Neural crest cell (in vitro differentiated cells): Measurements from ENCODE around the gene C11orf52. TPM values are rescaled to one million over a fixed set of nuclear protein-coding genes. Genes with fewer than 3 reads are reported as not detected.

Source experiments
- DNase-seq: peaks from one replicate; pipeline ENCODE4 v3.0.0; 2021; ENCODE audit warnings: low read depth, mixed read lengths, low spot score
- H3K27ac Mint-ChIP-seq: one replicate; pipeline ENCODE4 v1.8.0; 2021; ENCODE audit warnings: mild to moderate bottlenecking, mixed read lengths; ENCODE audit not compliant: unreplicated experiment
- H3K27me3 Mint-ChIP-seq: 2 replicates; pipeline ENCODE4 v1.8.0; 2021; ENCODE audit warnings: low read depth, mild to moderate bottlenecking, mixed read lengths
- H3K36me3 Mint-ChIP-seq: 2 replicates; pipeline ENCODE4 v1.8.0; 2021; ENCODE audit warnings: low read depth, mild to moderate bottlenecking, mixed read lengths
- H3K4me1 Mint-ChIP-seq: 2 replicates; pipeline ENCODE4 v1.8.0; 2021; ENCODE audit warnings: mixed read lengths
- H3K4me3 Mint-ChIP-seq: one replicate; pipeline ENCODE4 v1.8.0; 2021; ENCODE audit warnings: mild to moderate bottlenecking, mixed read lengths
- H3K9me3 Mint-ChIP-seq: 2 replicates; pipeline ENCODE4 v1.8.0; 2021; ENCODE audit warnings: mixed read lengths
- CTCF ChIP-seq: fragments of 200-600 bp; sonication (generic); conservative IDR thresholded peaks from 2 replicates; pipeline ENCODE4 v1.5.0; 2021; ENCODE audit warnings: antibody characterized with exemption, mild to moderate bottlenecking
- total RNA-seq: library from RNA; stranded (reverse); gene quantifications from 2 replicates; pipeline ENCODE4 v1.2.1, GENCODE V29; 2021

Gene C11orf52
- total RNA-seq, 1 donor from 2014 or later = not detected

- Mint-ChIP-seq H3K9me3 (no peaks in the 10 kb centered on the region), H3K27ac (no peak overlapping the region), H3K4me3 (no peak overlapping the region), H3K27me3 (no peaks in the 10 kb centered on the region), H3K4me1 (no peaks in the 10 kb centered on the region), H3K36me3 (peaks cover 11% of the 10 kb centered on the region)
- no peak for DNase-seq
- TF ChIP-seq CTCF = no peak
These were observed 50.6 kb downstream of the C11orf52 start for GRCh38 chr11:111969344-111969743.

- H3K27me3 Mint-ChIP-seq = peaks cover 4% of the 10 kb centered on the region
- H3K27ac Mint-ChIP-seq = no peak overlapping the region
- DNase-seq = no peak
- peaks cover 6% of the 10 kb centered on the region for H3K36me3 Mint-ChIP-seq
- no peaks in the 10 kb centered on the region for H3K9me3 Mint-ChIP-seq
- peaks cover 25% of the 10 kb centered on the region for H3K4me1 Mint-ChIP-seq
- TF ChIP-seq CTCF = no peak
- H3K4me3 Mint-ChIP-seq = no peak overlapping the region
These were observed 55.7 kb downstream of the C11orf52 start for GRCh38 chr11:111974446-111974845.

- H3K4me1 Mint-ChIP-seq = peaks cover 31% of the 10 kb centered on the region
- H3K27ac Mint-ChIP-seq = no peak overlapping the region
- H3K36me3 Mint-ChIP-seq = peaks cover under 1% of the 10 kb centered on the region
- H3K4me3 Mint-ChIP-seq = no peak overlapping the region
- no peaks in the 10 kb centered on the region for H3K9me3 Mint-ChIP-seq
- peaks cover 4% of the 10 kb centered on the region for H3K27me3 Mint-ChIP-seq
- TF ChIP-seq CTCF = no peak
- no peak for DNase-seq
These were observed 56.5 kb downstream of the C11orf52 start for GRCh38 chr11:111975076-111975806.

DNA sequence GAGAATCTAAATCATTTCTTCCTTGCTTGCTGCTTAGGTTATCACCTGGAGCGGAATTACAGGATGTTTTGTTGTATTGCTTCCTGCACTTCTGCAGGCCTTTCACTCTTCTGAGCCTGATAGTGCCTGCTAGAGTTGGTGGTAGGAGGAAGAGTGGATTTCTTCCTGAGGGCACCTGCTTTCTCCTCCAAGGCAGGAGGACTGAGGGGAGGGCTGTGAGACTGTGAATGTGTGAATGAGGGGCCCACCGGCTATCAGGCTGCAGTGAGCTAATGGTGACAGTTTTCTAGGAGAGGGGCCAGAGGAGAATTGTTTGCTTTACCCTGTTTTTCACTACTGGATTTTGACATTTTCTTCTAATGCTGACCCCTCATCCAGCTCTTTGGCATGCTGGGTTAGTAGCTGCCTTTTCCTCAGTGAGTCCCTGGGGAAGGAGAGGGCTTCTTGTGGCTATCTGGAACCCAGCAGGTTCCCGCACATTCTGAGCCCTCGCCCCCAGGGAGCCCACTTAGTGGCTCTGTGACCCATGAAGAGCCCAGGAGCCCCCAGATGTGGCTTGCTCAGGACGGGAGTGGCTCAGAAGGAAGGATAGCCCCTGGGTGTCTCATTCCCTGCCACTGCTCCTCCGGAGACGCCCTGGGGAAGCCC, 57.5 kb downstream of the C11orf52 start:
- no peak for DNase-seq
- Mint-ChIP-seq H3K27me3 (peaks cover 4% of the 10 kb centered on the region), H3K9me3 (no peaks in the 10 kb centered on the region), H3K36me3 (no peaks in the 10 kb centered on the region), H3K4me1 (peaks cover 32% of the 10 kb centered on the region), H3K4me3 (peak overlapping the region; percentile 82), H3K27ac (no peak overlapping the region)
- TF ChIP-seq CTCF = no peak

Other genes starting within 250 kb of the C11orf52 start
- gene PPP2R1B, start 152.5 kb upstream of the C11orf52 start, total RNA-seq = 78.0 and 80.4 TPM in 2 replicates
- gene ALG9, start 47.3 kb upstream of the C11orf52 start, total RNA-seq = 50.4 and 55.5 TPM in 2 replicates
- gene FDXACB1, start 39.7 kb upstream of the C11orf52 start, total RNA-seq = 4.8 and 5.0 TPM in 2 replicates
- gene CFAP68, start 39.4 kb upstream of the C11orf52 start, total RNA-seq = 22.8 and 24.8 TPM in 2 replicates
- not detected in 2 replicates for gene CRYAB, start 7.1 kb upstream of the C11orf52 start, total RNA-seq
- not detected in 2 replicates for gene HSPB2, start 6.2 kb upstream of the C11orf52 start, total RNA-seq
- gene DIXDC1, start 18.4 kb downstream of the C11orf52 start, total RNA-seq = 24.4 and 24.6 TPM in 2 replicates
- 52.4 and 52.9 TPM in 2 replicates for gene DLAT, start 106.5 kb downstream of the C11orf52 start, total RNA-seq
- 3.6 and 4.5 TPM in 2 replicates for gene PIH1D2, start 155.1 kb downstream of the C11orf52 start, total RNA-seq
- gene NKAPD1, start 155.4 kb downstream of the C11orf52 start, total RNA-seq = 33.1 and 34.4 TPM in 2 replicates
- 90.8 and 92.7 TPM in 2 replicates for gene TIMM8B, start 167.8 kb downstream of the C11orf52 start, total RNA-seq
- 41.4 and 48.1 TPM in 2 replicates for gene SDHD, start 168.0 kb downstream of the C11orf52 start, total RNA-seq
- gene IL18, start 245.2 kb downstream of the C11orf52 start, total RNA-seq = not detected in 2 replicates
- gene TEX12, start 248.5 kb downstream of the C11orf52 start, total RNA-seq = 0.41 TPM in 1 of 2 replicates, not detected in the other